GM12864 (cell line): Measurements from ENCODE around the gene MCAT.

Experiments used
- DNase-seq: peaks from one replicate; pipeline ENCODE4 v3.0.0-alpha.2; 2011; ENCODE audit warnings: low read depth
- H3K4me3 ChIP-seq: 2 replicates; pipeline ENCODE4 v1.5.1; 2011; ENCODE audit warnings: mild to moderate bottlenecking, low read depth, low read length, control low read depth
- CTCF ChIP-seq: IDR thresholded peaks from 2 replicates; pipeline ENCODE4 v1.5.1; 2011; ENCODE audit warnings: low read depth, mild to moderate bottlenecking, moderate library complexity, low read length, control low read depth, inconsistent platforms; ENCODE audit errors: missing control alignments

MCAT gene

GRCh38 chr22:43168471-43169309 is 25.5 kb upstream of the MCAT start:
- no peak overlapping the region for H3K4me3 ChIP-seq
- TF ChIP-seq CTCF = no peak
- DNase-seq = no peak

DNA sequence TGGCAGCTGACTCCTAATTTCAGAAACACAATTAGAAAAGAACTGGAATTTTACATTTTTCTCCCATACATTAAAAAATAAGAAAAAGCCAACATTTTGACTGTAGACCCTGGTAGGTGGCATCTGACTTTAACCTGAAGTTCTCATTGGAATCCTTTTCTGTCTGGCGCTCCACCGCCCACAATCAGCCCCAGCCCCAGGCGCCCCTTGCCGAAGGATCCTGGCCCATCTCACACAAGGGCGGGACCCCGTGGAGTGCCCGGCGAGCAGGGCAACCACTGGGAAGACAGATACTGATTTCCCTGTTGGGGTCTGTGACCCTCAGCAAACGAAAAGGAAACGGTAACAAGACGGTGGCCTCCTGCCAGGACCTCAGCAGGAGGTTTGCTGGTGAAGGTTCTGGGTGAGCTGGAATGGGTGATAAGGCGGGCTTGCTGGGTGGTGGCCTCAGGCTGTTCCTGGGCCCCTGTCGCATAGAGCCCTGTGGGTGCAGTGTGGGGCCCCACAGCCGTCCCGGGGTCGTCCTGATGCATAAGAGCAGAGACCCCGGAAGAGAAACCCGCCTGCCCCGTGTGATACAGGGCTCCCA is 23.9 kb upstream of the MCAT start:
- no peak for DNase-seq
- H3K4me3 ChIP-seq = no peak overlapping the region
- no peak for TF ChIP-seq CTCF

DNA sequence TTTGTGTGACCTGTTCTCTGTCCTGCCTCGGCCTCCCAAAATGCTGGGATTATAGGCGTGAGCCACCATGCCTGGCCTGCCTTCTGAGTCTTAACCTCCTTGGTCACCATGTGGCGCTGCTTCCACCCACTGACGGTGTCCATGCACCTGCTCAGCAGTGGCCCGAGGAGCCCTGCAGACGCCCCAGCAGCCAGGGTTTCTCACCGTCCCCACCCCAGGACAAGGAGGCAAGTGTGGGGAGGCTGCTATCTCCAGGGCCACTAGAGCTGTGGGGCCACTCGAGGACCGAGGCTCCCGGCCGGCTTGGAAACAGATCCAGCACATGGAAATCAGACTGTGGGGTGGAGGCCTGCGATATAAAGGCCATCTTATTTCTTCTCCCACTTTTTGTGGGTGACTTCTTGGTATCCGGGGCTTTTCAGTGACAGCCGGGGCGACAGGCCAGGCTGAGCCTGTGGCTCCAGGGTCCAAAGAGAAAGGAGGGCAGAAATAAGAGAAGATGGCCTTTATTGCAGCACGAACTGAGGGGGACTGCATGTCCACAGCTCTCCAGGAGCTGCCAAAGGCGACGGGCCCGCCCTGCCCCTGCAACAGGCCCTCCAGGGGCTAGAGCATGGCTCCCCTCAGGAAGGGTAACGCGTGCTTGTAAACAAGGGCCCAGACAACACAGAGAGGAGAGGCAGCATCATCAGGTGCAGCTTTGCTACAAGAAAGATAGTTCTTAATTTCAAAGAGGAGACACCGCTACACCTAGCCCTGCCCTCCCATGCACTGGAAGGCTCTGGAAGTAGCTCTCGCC is 23.1 kb upstream of the MCAT start:
- no peak for DNase-seq
- no peak for TF ChIP-seq CTCF
- no peak overlapping the region for H3K4me3 ChIP-seq

DNA sequence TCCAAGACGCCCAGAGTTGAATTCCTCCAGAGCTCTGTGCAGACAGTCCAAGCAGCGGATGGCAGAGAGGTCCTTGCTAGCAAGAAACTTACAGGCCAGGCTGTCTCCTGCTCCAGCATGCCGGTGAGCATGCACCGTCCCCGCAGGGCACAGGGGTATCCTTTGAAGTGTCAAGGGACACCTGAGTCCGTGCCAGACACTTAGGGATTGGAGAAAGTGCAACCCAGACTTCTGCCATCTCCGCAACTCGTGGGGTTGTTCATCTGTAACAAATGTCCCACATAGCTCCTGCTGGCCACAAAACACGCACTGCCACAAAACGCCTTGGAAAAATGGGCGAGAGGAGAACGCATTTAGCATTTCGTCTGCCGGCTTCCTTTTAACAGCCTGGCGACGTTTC is 21.4 kb upstream of the MCAT start:
- TF ChIP-seq CTCF = no peak
- DNase-seq = no peak
- H3K4me3 ChIP-seq = no peak overlapping the region

DNA sequence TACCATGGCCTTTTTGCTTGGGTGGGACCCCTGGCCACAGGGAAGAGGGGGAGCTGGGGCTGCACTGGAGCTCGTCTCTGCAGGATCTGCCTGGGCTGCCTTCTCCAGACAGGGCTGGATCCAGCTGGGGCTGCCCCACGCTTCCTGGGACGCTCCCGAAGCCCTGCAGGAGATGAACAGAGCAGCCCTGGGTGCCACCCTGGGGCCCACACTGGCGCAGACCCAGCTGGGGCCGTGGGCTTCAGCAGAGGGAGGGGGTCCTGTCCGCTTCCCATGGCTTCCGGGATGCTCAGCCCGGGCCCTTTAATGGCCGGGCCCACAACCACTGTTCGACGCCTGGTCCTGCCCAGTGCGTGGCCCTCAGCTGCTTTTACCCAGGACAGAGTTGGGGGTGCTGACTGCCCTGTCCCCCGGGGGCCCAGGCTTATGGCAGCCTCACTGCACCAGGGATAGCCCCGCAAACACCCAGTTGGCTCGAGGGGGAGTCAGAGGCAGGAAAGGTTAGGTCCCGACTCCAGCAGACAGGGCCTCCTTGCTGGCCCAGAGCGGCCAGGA is 20.1 kb upstream of the MCAT start:
- TF ChIP-seq CTCF = no peak
- DNase-seq = no peak
- H3K4me3 ChIP-seq = no peak overlapping the region

- H3K4me3 ChIP-seq = no peak overlapping the region
- no peak for DNase-seq
Observed at GRCh38 chr22:43162412-43163150, 19.4 kb upstream of the MCAT start.

More at GRCh38 chr22:43162412-43163150, 19.4 kb upstream of the MCAT start:
- TF ChIP-seq CTCF = no peak
